NB4 (cell line): ENCODE data around the gene CNBP.

ENCODE experiments used
- CTCF ChIP-seq: IDR thresholded peaks from one replicate; pipeline ENCODE4 v1.5.1; 2012; ENCODE audit warnings: low read depth, low read length
- POLR2A ChIP-seq: IDR thresholded peaks from 2 replicates; pipeline ENCODE4 v1.6.1; 2011; ENCODE audit warnings: mild to moderate bottlenecking; ENCODE audit not compliant: insufficient read length; ENCODE audit errors: extremely low read depth

GRCh38 chr3:129181819-129182218, 1.9 kb downstream of the CNBP start:
- TF ChIP-seq CTCF, result no peak
- no peak for TF ChIP-seq POLR2A
